ENCODE results near the gene COX6B2.

COX6B2 gene

DNA sequence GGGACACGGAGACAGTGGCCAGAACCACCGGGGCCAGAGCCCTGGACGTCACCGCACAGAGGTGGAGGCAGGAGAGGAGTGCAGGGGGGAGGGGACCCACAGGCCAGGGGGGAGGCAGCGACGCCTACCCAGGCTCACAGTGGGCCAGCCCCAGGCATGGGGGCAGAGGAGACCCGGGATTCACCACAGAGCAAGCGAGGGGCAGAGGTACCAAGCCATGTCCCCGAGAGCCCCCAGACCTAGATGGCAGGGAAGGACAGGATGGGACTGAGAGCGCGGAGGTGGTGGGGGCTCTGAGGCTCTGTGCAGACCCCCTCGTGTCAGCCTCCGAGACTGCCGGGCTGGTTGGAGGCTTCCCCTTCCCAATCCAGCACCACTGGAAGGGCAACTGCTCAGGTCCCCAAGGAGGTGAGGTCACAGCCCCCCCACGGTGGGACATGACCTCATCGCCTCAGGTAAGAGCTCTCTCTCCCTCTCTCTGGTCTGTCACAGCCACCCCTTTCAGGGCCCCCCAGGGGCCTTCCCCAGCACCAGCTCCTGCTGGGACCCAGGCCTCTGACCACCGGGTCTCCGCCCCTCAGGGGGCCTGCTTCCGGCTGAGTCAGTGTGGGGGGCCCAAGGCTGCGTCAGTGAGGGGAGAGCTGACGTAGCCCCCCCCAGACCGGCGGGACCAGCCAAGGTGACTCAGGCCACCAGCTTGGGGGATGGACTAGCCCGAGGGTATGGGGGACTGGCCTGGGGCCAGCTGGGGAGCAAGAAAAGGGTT, 18.0 kb upstream of the COX6B2 start:
- H3K4me2 ChIP-seq (ENCODE audit: insufficient read depth, low read length, poor library complexity, severe bottlenecking): no peak overlapping the region
- H3K4me1 ChIP-seq (ENCODE audit: control insufficient read depth in 2 of 2, insufficient read depth in 1 of 2, low read depth in 1 of 2, low read length in 2 of 2): peaks cover 35 to 41% of the 10 kb centered on the region in 2 donors
- peak overlapping the region; percentile 49 for H2BK15ac ChIP-seq (ENCODE audit: low read length)
- DNase-seq (ENCODE audit: low spot score): no peak
- peak overlapping the region; percentile 94 for H2AK5ac ChIP-seq (ENCODE audit: low read depth, low read length)
- H2BK12ac ChIP-seq (ENCODE audit: low read length): peak overlapping the region; percentile 46
- no peaks in the 10 kb centered on the region for H3K36me3 ChIP-seq (replicated peaks in 1 of 2; ENCODE audit: control insufficient read depth in 2 of 2, insufficient read depth in 2 of 2, low read length in 2 of 2)
- WGBS, 2 donors (ENCODE audit: extremely low coverage in 2 of 2, insufficient read length in 2 of 2, insufficient replicate concordance in 1 of 2): no CpG with 5 or more reads among the region's 24 CpGs
- H3K23ac ChIP-seq (ENCODE audit: low read depth, low read length, poor library complexity): peak overlapping the region; percentile 91
- H3K9me3 ChIP-seq (replicated peaks in 1 of 2; ENCODE audit: control insufficient read depth in 2 of 2, insufficient read depth in 1 of 2, low read depth in 1 of 2, low read length in 2 of 2): no peaks in the 10 kb centered on the region
- H3K9ac ChIP-seq (ENCODE audit: low read depth, low read length, poor library complexity): no peak overlapping the region
- peak overlapping the region; percentile 14 for H3K14ac ChIP-seq (ENCODE audit: low read length)
- peaks cover 8 to 39% (median 26%) of the 10 kb centered on the region in 3 experiments for H3K27me3 ChIP-seq (ENCODE audit: control insufficient read depth in 3 of 3, insufficient read depth in 3 of 3, low read depth in 1 of 3, low read length in 3 of 3)
- H2BK5ac ChIP-seq (ENCODE audit: low read length): no peak overlapping the region
- H3K79me1 ChIP-seq (ENCODE audit: low read depth, low read length): no peaks in the 10 kb centered on the region
- no peak overlapping the region for H3K27ac ChIP-seq (replicated peaks; ENCODE audit: low read length)
- H2BK120ac ChIP-seq (ENCODE audit: low read depth, low read length): peak overlapping the region; percentile 94
- no peak overlapping the region for H4K8ac ChIP-seq (ENCODE audit: low read depth, low read length)
- H4K91ac ChIP-seq (ENCODE audit: low read depth, low read length, poor library complexity): no peak overlapping the region
- peak overlapping the region; percentile 23 for H3K4ac ChIP-seq (ENCODE audit: low read length)
- H3K18ac ChIP-seq (ENCODE audit: low read length): peak overlapping the region; percentile 80
- H3K4me3 ChIP-seq (ENCODE audit: low read length in 2 of 2): no peak overlapping the region
- H2AFZ ChIP-seq (ENCODE audit: low read length): no peak overlapping the region

DNA sequence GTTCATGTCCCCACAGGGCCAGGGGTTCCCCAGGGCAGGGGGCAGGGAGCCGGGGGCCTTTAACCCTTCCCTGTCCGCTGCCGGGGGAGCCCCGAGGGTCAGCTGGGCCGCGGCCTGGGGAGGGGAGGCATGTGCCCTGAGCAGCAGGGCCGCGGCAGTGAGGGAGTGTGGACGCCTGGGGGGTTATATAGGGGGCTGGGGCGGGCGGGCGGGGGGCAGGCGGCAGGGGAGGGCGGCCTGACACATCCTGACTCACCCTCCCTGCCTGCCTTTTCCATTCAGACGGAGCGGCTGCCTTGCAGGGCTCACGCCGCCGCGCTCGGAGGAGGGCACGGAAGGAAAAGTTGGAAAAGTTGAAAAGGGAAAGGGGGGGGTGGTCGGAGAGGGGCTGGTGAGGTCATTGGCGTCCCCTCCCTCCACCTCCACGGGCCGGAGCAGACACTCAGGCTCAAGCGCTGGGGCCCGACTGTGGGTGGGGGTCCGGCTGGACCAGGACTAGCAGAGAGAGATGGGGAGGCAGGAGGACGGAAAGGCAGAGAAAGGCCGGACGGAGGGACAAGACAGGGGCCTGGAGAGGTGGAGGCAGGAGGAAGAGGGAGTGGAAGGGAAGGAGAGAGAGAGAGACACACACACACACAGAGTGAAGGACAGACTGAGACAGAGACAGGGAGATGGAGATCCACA, 15.9 kb upstream of the COX6B2 start, which contains the start of gene IL11:
TSS of gene IL11 (minus strand) at position 159 of the 684 bp plus-strand sequence. CDS start at position 6, 153 bp downstream.
- peak within 1 kb of the TSS; percentile 49 for H2BK12ac ChIP-seq (ENCODE audit: low read length)
- no peak for DNase-seq (ENCODE audit: low spot score)
- no CpG with 5 or more reads among the region's 32 CpGs for WGBS, 2 donors (ENCODE audit: extremely low coverage in 2 of 2, insufficient read length in 2 of 2, insufficient replicate concordance in 1 of 2)
- H3K4me2 ChIP-seq (ENCODE audit: insufficient read depth, low read length, poor library complexity, severe bottlenecking): peak within 1 kb of the TSS; percentile 83
- H3K4me3 ChIP-seq (ENCODE audit: low read length in 2 of 2): peak within 1 kb of the TSS; percentile 40 to 79
- no peaks in the 10 kb centered on the region for H3K79me1 ChIP-seq (ENCODE audit: low read depth, low read length)
- H2BK120ac ChIP-seq (ENCODE audit: low read depth, low read length): peak within 1 kb of the TSS; percentile 96
- H2AK5ac ChIP-seq (ENCODE audit: low read depth, low read length): peak within 1 kb of the TSS; percentile 94
- H4K91ac ChIP-seq (ENCODE audit: low read depth, low read length, poor library complexity): no peak within 1 kb of the TSS
- no peak within 1 kb of the TSS for H3K4ac ChIP-seq (ENCODE audit: low read length)
- H3K9me3 ChIP-seq (replicated peaks in 1 of 2; ENCODE audit: control insufficient read depth in 2 of 2, insufficient read depth in 1 of 2, low read depth in 1 of 2, low read length in 2 of 2): no peaks in the 10 kb centered on the region
- no peak within 1 kb of the TSS for H4K8ac ChIP-seq (ENCODE audit: low read depth, low read length)
- no peak within 1 kb of the TSS for H3K14ac ChIP-seq (ENCODE audit: low read length)
- peak within 1 kb of the TSS; percentile 97 for H2AFZ ChIP-seq (ENCODE audit: low read length)
- peak within 1 kb of the TSS; percentile 99 for H2BK15ac ChIP-seq (ENCODE audit: low read length)
- peaks cover 8 to 38% (median 26%) of the 10 kb centered on the region in 3 experiments for H3K27me3 ChIP-seq (ENCODE audit: control insufficient read depth in 3 of 3, insufficient read depth in 3 of 3, low read depth in 1 of 3, low read length in 3 of 3)
- peak within 1 kb of the TSS; percentile 70 for H3K9ac ChIP-seq (ENCODE audit: low read depth, low read length, poor library complexity)
- peaks cover 23 to 28% of the 10 kb centered on the region in 2 donors for H3K4me1 ChIP-seq (ENCODE audit: control insufficient read depth in 2 of 2, insufficient read depth in 1 of 2, low read depth in 1 of 2, low read length in 2 of 2)
- H3K27ac ChIP-seq (replicated peaks; ENCODE audit: low read length): no peak within 1 kb of the TSS
- H3K23ac ChIP-seq (ENCODE audit: low read depth, low read length, poor library complexity): peak within 1 kb of the TSS; percentile 65
- H3K18ac ChIP-seq (ENCODE audit: low read length): peak within 1 kb of the TSS; percentile 94
- H3K36me3 ChIP-seq (replicated peaks in 1 of 2; ENCODE audit: control insufficient read depth in 2 of 2, insufficient read depth in 2 of 2, low read length in 2 of 2): no peaks in the 10 kb centered on the region
- H2BK5ac ChIP-seq (ENCODE audit: low read length): peak within 1 kb of the TSS; percentile 35

DNA sequence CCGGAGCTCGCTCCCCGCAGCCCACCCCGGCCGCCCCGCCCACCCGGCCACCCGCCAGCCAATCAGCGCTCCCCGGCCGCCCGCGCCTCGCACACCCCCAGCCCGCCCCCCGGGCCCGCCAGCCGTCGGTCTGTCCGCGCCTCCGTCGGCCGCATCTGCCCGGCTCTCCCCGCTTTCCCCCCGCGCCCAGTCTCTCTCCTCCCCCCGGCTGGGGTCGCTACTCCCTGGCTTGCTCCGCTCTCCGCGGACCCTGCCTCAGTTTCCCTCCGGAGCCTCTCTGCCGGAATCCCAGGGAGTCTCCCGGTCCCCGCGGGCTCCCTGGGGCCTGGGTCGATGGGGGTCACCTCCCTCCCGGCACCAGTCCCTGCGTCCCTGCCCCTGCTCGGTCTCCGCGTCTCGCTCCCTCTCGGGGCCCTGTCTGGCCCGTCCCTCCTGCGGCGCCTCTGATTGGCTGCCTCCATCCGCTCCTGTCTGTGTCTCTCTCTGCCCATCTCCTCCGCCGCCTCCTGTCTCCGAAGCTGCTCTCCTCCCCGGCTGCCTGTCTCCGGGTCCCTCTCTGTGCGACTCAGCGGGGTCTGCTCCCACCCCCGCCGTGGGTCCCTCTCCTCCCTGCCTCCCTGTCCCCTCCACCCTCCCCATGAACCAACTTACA, 15.3 kb upstream of the COX6B2 start:
- peak; percentile 63 for DNase-seq (ENCODE audit: low spot score)
- no CpG with 5 or more reads among the region's 59 CpGs for WGBS, 2 donors (ENCODE audit: extremely low coverage in 2 of 2, insufficient read length in 2 of 2, insufficient replicate concordance in 1 of 2)
- H3K4me1 ChIP-seq (ENCODE audit: control insufficient read depth in 2 of 2, insufficient read depth in 1 of 2, low read depth in 1 of 2, low read length in 2 of 2): peaks cover 21 to 28% of the 10 kb centered on the region in 2 donors
- H3K18ac ChIP-seq (ENCODE audit: low read length): peak overlapping the region; percentile 94
- no peaks in the 10 kb centered on the region for H3K36me3 ChIP-seq (replicated peaks in 1 of 2; ENCODE audit: control insufficient read depth in 2 of 2, insufficient read depth in 2 of 2, low read length in 2 of 2)
- peak overlapping the region; percentile 35 for H2BK5ac ChIP-seq (ENCODE audit: low read length)
- H3K27me3 ChIP-seq (ENCODE audit: control insufficient read depth in 3 of 3, insufficient read depth in 3 of 3, low read depth in 1 of 3, low read length in 3 of 3): peaks cover 8 to 38% (median 26%) of the 10 kb centered on the region in 3 experiments
- no peak overlapping the region for H2BK12ac ChIP-seq (ENCODE audit: low read length)
- H2AK5ac ChIP-seq (ENCODE audit: low read depth, low read length): no peak overlapping the region
- no peak overlapping the region for H3K27ac ChIP-seq (replicated peaks; ENCODE audit: low read length)
- H3K14ac ChIP-seq (ENCODE audit: low read length): no peak overlapping the region
- H4K91ac ChIP-seq (ENCODE audit: low read depth, low read length, poor library complexity): no peak overlapping the region
- no peak overlapping the region for H3K4ac ChIP-seq (ENCODE audit: low read length)
- no peaks in the 10 kb centered on the region for H3K79me1 ChIP-seq (ENCODE audit: low read depth, low read length)
- peak overlapping the region; percentile 65 for H3K23ac ChIP-seq (ENCODE audit: low read depth, low read length, poor library complexity)
- H3K9ac ChIP-seq (ENCODE audit: low read depth, low read length, poor library complexity): peak overlapping the region; percentile 70
- peak overlapping the region; percentile 40 to 79 for H3K4me3 ChIP-seq (ENCODE audit: low read length in 2 of 2)
- no peak overlapping the region for H2BK120ac ChIP-seq (ENCODE audit: low read depth, low read length)
- H3K9me3 ChIP-seq (replicated peaks in 1 of 2; ENCODE audit: control insufficient read depth in 2 of 2, insufficient read depth in 1 of 2, low read depth in 1 of 2, low read length in 2 of 2): no peaks in the 10 kb centered on the region
- H3K4me2 ChIP-seq (ENCODE audit: insufficient read depth, low read length, poor library complexity, severe bottlenecking): peak overlapping the region; percentile 83
- H2BK15ac ChIP-seq (ENCODE audit: low read length): peak overlapping the region; percentile 30
- no peak overlapping the region for H4K8ac ChIP-seq (ENCODE audit: low read depth, low read length)
- peak overlapping the region; percentile 97 for H2AFZ ChIP-seq (ENCODE audit: low read length)
